CD4-positive, alpha-beta T cell (primary cell): ENCODE data around the gene HACD4. TPM values are rescaled to one million over a fixed set of nuclear protein-coding genes. Genes with fewer than 3 reads are reported as not detected.
A peak's percentile ranks its signal among the peaks of the same experiment; 100 is the strongest.

ENCODE experiments used
- ATAC-seq: fragments of 200-7000 bp; cut with Tn5 transposase; one replicate; pipeline ENCODE4 v1.10.0; 2022; ENCODE audit warnings: mild to moderate bottlenecking; ENCODE audit not compliant: poor library complexity
- CTCF ChIA-PET: fragments of 350-600 bp; sonication (Branson Sonifier 250); formaldehyde crosslinking; loops from one replicate; lab custom pipeline; 2021; ENCODE audit warnings: antibody characterized with exemption, inconsistent platforms; lab: Charles Lee
- POLR2A ChIA-PET: fragments of 350-600 bp; sonication (Branson Sonifier 250); formaldehyde crosslinking; loops from one replicate; lab custom pipeline; 2021; ENCODE audit warnings: antibody characterized with exemption, inconsistent platforms; lab: Charles Lee
- DNase-seq, 14 experiments: peaks; one replicate each; pipeline ENCODE4 v3.0.0-alpha.2; 2013 to 2020; ENCODE audit warnings: mixed read lengths in 2 of 14
- H3K27ac ChIP-seq, 2 donors: one replicate each; pipeline versions ENCODE4 v1.5.1 to v1.7.0; 2013; ENCODE audit warnings: low read length in 2 of 2, low read depth in 1 of 2, mild to moderate bottlenecking in 1 of 2
- H3K27me3 ChIP-seq, 2 experiments: 1 replicate in 1 of 2; 2 replicates in 1 of 2; pipeline versions ENCODE4 v1.6.1 to v1.7.0; 2013; ENCODE audit warnings: low read length in 2 of 2, control low read depth in 1 of 2, mild to moderate bottlenecking in 1 of 2, moderate library complexity in 1 of 2; ENCODE audit not compliant: insufficient read depth in 2 of 2, control insufficient read depth in 1 of 2
- H3K36me3 ChIP-seq: one replicate; pipeline ENCODE4 v1.6.1; 2013; ENCODE audit warnings: low read length, control low read depth; ENCODE audit not compliant: insufficient read depth
- H3K4me1 ChIP-seq: one replicate; pipeline ENCODE4 v1.6.1; 2013; ENCODE audit warnings: low read length, control low read depth; ENCODE audit not compliant: insufficient read depth
- H3K4me3 ChIP-seq: one replicate; pipeline ENCODE4 v1.5.1; 2013; ENCODE audit warnings: mild to moderate bottlenecking, low read length, moderate library complexity
- H3K9me3 ChIP-seq, 2 experiments: 1 replicate in 1 of 2; 2 replicates in 1 of 2; pipeline versions ENCODE4 v1.6.1 to v1.7.0; 2013; ENCODE audit warnings: low read length in 2 of 2, mild to moderate bottlenecking in 2 of 2, control low read depth in 1 of 2, moderate library complexity in 1 of 2; ENCODE audit not compliant: control insufficient read depth in 1 of 2, insufficient read depth in 1 of 2
- H3K27ac Mint-ChIP-seq: one replicate; pipeline ENCODE4 v1.8.0; 2020; ENCODE audit warnings: mixed read lengths
- H3K27me3 Mint-ChIP-seq: one replicate; pipeline ENCODE4 v1.8.0; 2021; ENCODE audit warnings: mixed read lengths
- H3K36me3 Mint-ChIP-seq: one replicate; pipeline ENCODE4 v1.8.0; 2021; ENCODE audit warnings: low read depth, mixed read lengths
- H3K4me1 Mint-ChIP-seq: one replicate; pipeline ENCODE4 v1.8.0; 2021; ENCODE audit warnings: low read depth, mixed read lengths
- H3K4me3 Mint-ChIP-seq: one replicate; pipeline ENCODE4 v1.8.0; 2020; ENCODE audit warnings: mild to moderate bottlenecking, mixed read lengths
- H3K9me3 Mint-ChIP-seq: one replicate; pipeline ENCODE4 v1.8.0; 2020; ENCODE audit warnings: mixed read lengths
- CTCF ChIP-seq: fragments of 200-600 bp; IDR thresholded peaks from one replicate; pipeline ENCODE4 v1.8.0; 2022; ENCODE audit warnings: antibody characterized with exemption, mild to moderate bottlenecking
- intact Hi-C, 2 experiments: fragments of 100-400 bp; cut with DNase I in 1 of 2; cut with micrococcal nuclease in 1 of 2; formaldehyde crosslinking; loops; one replicate each; pipeline versions ENCODE4 v1.15.1 to v1.9.0; 2023 to 2025; cut with DNase I, micrococcal nuclease
- total RNA-seq, 174 experiments: library from RNA in 2 of 174; stranded (reverse) in 2 of 174; gene quantifications; one replicate each; pipeline ENCODE4 v1.2.3 and lab custom pipeline; 2021 to 2026

The HACD4 gene
- total RNA-seq, 2 experiments from 2014 or later = 5.9 to 6.5 TPM

- POLR2A ChIA-PET = interaction anchor here (0.7 to 1.0 kb wide), 2 partner anchors 9 to 599 kb away, joined by 4 to 5 read pairs; no protein-coding TSS in a partner anchor
- H3K36me3 ChIP-seq = no peaks in the 10 kb centered on the region
- TF ChIP-seq CTCF = no peak
- H3K9me3 ChIP-seq = no peaks in the 10 kb centered on the region
- H3K27ac Mint-ChIP-seq = no peak overlapping the region
- H3K27me3 ChIP-seq = no peaks in the 10 kb centered on the region
- no peaks in the 10 kb centered on the region for H3K27me3 Mint-ChIP-seq
- DNase-seq (no peak), ATAC-seq (no peak)
- H3K4me3 Mint-ChIP-seq = no peak overlapping the region
- no peaks in the 10 kb centered on the region for H3K36me3 Mint-ChIP-seq
- H3K4me1 ChIP-seq = no peaks in the 10 kb centered on the region
- CTCF ChIA-PET = interaction anchor here (1.2 kb wide), 1 partner anchor 26 kb away, joined by 3 read pairs; no protein-coding TSS in a partner anchor
- no peak overlapping the region for H3K4me3 ChIP-seq
- H3K9me3 Mint-ChIP-seq = no peaks in the 10 kb centered on the region
- no peaks in the 10 kb centered on the region for H3K4me1 Mint-ChIP-seq
- intact Hi-C loops = no loop called here
- H3K27ac ChIP-seq = no peak overlapping the region
Observed at GRCh38 chr9:21070171-21070571, 38.7 kb upstream of the HACD4 start.

DNA sequence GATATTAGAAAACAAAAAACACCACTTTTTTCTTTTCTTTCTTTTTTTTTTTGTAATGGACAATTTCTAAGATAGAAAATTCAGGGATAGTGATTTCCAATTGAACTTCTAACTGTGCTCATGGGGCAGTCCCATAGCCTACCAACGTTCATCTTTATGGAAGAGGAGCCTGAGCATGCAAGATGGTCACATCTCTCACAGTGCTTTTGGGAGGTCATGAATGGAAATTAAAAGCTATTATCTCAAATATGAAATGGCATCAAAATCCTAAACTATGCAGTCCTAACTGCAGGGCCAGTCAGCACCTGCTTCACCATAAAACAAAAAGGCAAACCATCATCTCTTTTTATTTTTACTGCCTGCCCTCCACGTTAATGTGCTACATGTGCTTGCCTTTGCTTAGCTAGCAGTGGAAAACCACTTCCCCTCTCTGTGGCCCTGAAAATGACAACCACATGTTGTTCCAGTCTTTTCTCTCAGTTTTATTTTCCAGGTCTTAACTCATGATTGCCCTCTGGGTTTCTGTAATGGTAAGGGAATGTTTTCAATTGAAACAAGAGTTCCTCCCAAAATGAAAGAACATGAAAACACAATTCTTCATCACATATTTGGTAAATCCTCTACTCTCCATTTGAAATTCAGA, 29.6 kb upstream of the HACD4 start:
- Histone ChIP-seq H3K9me3 (no peaks in the 10 kb centered on the region), H3K4me3 (no peak overlapping the region), H3K27me3 (no peaks in the 10 kb centered on the region), H3K4me1 (peaks cover 4% of the 10 kb centered on the region), H3K36me3 (no peaks in the 10 kb centered on the region), H3K27ac (no peak overlapping the region)
- Mint-ChIP-seq H3K27ac (peak overlapping the region; percentile 27), H3K4me1 (peaks cover 18% of the 10 kb centered on the region), H3K4me3 (no peak overlapping the region), H3K27me3 (no peaks in the 10 kb centered on the region), H3K36me3 (no peaks in the 10 kb centered on the region), H3K9me3 (no peaks in the 10 kb centered on the region)
- TF ChIP-seq CTCF = no peak
- ChIA-PET POLR2A (interaction anchor here (1.2 to 1.8 kb wide), 3 partner anchors 10 to 438 kb away, joined by 4 to 6 read pairs (median 4); partner anchors contain the start of gene MLLT3), CTCF (no interaction called here)
- intact Hi-C loops = no loop called here
- DNase-seq = peak in 2 of 14 experiments; percentile 11 to 48
- ATAC-seq = no peak

DNA sequence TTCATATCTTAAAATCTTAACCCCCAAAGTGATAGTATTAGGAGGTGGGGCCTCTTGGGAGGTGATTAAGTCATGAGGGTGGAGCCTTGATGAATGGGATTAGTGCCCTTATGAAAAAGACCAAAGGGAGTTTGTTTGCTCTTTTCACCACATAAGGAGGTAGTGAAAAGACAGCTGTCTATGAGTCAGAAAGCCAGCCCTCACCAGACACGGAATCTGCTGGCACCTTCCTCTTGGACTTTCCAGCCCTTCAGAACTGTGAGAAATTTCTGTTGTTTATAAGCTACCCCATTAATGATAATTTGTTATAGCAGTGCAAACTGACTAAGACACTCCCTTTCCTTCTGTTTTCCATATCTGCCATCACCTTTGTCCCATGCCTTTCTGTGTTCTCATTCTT, 25.5 kb upstream of the HACD4 start:
- H3K9me3 Mint-ChIP-seq = no peaks in the 10 kb centered on the region
- intact Hi-C loops = no loop called here
- no peak overlapping the region for H3K4me3 Mint-ChIP-seq
- no peak overlapping the region for H3K27ac Mint-ChIP-seq
- H3K4me1 ChIP-seq = peaks cover 4% of the 10 kb centered on the region
- ChIA-PET CTCF (no interaction called here), POLR2A (interaction anchor here (0.8 kb wide), 1 partner anchor 22 kb away, joined by 3 read pairs; no protein-coding TSS in a partner anchor)
- H3K9me3 ChIP-seq = no peaks in the 10 kb centered on the region
- no peaks in the 10 kb centered on the region for H3K36me3 ChIP-seq
- no peak for TF ChIP-seq CTCF
- H3K4me1 Mint-ChIP-seq = peaks cover 18% of the 10 kb centered on the region
- no peaks in the 10 kb centered on the region for H3K36me3 Mint-ChIP-seq
- H3K27me3 Mint-ChIP-seq = no peaks in the 10 kb centered on the region
- DNase-seq = no peak
- no peak overlapping the region for H3K27ac ChIP-seq
- H3K27me3 ChIP-seq = no peaks in the 10 kb centered on the region
- H3K4me3 ChIP-seq = no peak overlapping the region
- no peak for ATAC-seq
